Adipocyte (in vitro differentiated cells): ENCODE measurements around the gene LAMA3.

Source experiments
- DNase-seq: peaks from one replicate; pipeline ENCODE4 v3.0.0-alpha.2; 2015; ENCODE audit warnings: low read depth
- H3K27me3 ChIP-seq: replicated peaks from 2 replicates; pipeline ENCODE4 v1.7.0; 2013; ENCODE audit warnings: mild to moderate bottlenecking, low read length, moderate library complexity; ENCODE audit not compliant: control insufficient read depth, insufficient read depth
- H3K36me3 ChIP-seq: 2 replicates; pipeline ENCODE4 v1.7.0; 2013; ENCODE audit warnings: low read length, mild to moderate bottlenecking, moderate library complexity; ENCODE audit not compliant: control insufficient read depth, insufficient read depth, severe bottlenecking
- H3K4me1 ChIP-seq: 2 replicates; pipeline ENCODE4 v1.7.0; 2013; ENCODE audit warnings: mild to moderate bottlenecking, low read length, moderate library complexity; ENCODE audit not compliant: control insufficient read depth, insufficient read depth
- H3K4me3 ChIP-seq: 2 replicates; pipeline ENCODE4 v1.7.0; 2013; ENCODE audit warnings: mild to moderate bottlenecking, low read length, moderate library complexity
- H3K9ac ChIP-seq: 2 replicates; pipeline ENCODE4 v1.7.0; 2013; ENCODE audit warnings: mild to moderate bottlenecking, low read length, moderate library complexity
- H3K9me3 ChIP-seq: 2 replicates; pipeline ENCODE4 v1.7.0; 2013; ENCODE audit warnings: mild to moderate bottlenecking, low read length, moderate library complexity; ENCODE audit not compliant: control insufficient read depth

Gene LAMA3, protein sequence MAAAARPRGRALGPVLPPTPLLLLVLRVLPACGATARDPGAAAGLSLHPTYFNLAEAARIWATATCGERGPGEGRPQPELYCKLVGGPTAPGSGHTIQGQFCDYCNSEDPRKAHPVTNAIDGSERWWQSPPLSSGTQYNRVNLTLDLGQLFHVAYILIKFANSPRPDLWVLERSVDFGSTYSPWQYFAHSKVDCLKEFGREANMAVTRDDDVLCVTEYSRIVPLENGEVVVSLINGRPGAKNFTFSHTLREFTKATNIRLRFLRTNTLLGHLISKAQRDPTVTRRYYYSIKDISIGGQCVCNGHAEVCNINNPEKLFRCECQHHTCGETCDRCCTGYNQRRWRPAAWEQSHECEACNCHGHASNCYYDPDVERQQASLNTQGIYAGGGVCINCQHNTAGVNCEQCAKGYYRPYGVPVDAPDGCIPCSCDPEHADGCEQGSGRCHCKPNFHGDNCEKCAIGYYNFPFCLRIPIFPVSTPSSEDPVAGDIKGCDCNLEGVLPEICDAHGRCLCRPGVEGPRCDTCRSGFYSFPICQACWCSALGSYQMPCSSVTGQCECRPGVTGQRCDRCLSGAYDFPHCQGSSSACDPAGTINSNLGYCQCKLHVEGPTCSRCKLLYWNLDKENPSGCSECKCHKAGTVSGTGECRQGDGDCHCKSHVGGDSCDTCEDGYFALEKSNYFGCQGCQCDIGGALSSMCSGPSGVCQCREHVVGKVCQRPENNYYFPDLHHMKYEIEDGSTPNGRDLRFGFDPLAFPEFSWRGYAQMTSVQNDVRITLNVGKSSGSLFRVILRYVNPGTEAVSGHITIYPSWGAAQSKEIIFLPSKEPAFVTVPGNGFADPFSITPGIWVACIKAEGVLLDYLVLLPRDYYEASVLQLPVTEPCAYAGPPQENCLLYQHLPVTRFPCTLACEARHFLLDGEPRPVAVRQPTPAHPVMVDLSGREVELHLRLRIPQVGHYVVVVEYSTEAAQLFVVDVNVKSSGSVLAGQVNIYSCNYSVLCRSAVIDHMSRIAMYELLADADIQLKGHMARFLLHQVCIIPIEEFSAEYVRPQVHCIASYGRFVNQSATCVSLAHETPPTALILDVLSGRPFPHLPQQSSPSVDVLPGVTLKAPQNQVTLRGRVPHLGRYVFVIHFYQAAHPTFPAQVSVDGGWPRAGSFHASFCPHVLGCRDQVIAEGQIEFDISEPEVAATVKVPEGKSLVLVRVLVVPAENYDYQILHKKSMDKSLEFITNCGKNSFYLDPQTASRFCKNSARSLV (N-terminal part only)

DNA sequence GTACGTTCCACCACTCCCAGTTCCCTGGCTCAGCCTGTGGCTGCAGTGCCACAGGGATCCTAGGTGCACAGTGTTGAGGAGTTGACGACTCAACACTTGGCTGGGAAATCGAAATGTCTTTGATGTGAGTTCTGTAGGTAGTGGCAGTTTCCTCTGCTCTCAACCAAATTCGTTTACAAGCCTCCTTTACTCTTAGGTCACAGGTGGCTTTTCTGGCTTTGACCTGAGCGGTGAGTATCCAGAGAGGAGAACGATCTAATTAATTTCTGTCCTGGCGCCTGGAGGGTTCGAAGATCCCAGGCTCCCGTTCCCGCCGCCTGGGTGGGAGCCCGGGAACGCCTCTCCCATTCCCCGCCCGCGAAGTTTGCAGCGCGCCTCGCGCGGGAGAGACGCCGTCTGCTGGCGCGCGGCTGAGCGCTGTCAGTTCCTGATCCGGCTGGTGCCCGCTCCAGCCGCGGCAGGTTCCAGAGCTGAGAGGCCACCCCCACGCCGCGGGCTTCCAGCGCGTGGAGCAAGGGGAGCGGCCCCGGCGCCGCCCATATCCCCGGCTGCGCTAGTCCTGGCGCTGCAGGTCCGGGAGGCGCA lies at the start of gene LAMA3:
Gene LAMA3 (plus strand): TSS at position 423 of the 585 bp plus-strand sequence. CDS start 231 bp downstream, outside the sequence.
- no peaks in the 10 kb centered on the region for H3K9me3 ChIP-seq
- peak within 1 kb of the TSS; percentile 83 for H3K4me3 ChIP-seq
- no peaks in the 10 kb centered on the region for H3K27me3 ChIP-seq
- H3K9ac ChIP-seq, result peak within 1 kb of the TSS; percentile 67
- DNase-seq, result peak; percentile 90
- no peaks in the 10 kb centered on the region for H3K36me3 ChIP-seq
- peaks cover 14% of the 10 kb centered on the region for H3K4me1 ChIP-seq

DNA sequence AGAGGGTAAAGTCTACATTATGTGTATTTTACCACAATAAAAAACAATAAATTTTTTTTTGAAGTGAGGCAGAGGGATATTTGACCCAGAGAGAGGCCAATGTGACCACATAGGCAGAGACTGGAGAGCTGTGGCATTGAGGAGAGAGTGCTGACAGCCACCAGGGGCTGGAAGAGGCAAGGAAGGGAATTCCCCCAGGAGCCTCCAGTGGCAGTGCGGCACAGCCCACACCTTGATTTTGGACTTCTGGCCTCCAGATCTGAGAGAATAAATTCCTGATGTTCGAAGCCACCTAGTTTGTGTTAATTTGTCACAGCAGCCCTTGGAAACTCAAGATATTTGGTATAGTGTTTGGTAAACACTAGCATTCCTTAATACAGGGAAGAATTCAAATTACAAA lies 49.2 kb upstream of the LAMA3 start:
- no peaks in the 10 kb centered on the region for H3K9me3 ChIP-seq
- no peaks in the 10 kb centered on the region for H3K4me1 ChIP-seq
- no peak overlapping the region for H3K9ac ChIP-seq
- no peak overlapping the region for H3K4me3 ChIP-seq
- DNase-seq, result no peak
- H3K27me3 ChIP-seq, result no peaks in the 10 kb centered on the region
- no peaks in the 10 kb centered on the region for H3K36me3 ChIP-seq

DNA sequence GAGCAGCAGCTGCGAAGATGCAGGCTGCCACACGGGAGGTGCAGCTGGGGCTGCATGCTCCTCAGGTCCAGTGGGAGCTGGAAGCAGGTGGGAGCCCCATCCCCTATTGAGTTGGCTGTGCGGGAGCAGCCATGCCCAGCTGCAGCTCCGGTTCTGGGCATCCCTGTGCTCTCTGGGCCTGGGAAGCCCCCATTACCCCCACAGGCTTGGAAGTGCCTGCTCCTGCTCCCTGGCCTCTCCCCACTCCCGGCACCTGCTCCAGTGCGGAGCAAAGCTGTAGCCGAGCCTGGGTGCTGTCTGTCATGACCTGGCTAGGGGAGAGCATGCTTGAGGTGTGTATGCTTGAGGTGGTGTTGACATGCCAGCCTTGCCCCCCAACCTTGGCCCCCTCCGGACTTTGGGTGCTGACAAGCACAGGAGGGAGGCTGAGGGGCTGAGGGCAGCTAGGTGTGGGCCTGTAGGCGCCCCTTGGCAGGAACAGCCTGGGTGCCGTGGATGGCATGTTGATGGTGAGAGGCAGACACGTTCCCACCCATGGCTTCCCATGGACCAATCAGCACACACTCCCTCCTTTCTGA lies 48.0 kb upstream of the LAMA3 start:
- H3K36me3 ChIP-seq, result no peaks in the 10 kb centered on the region
- no peak overlapping the region for H3K4me3 ChIP-seq
- DNase-seq, result no peak
- no peak overlapping the region for H3K9ac ChIP-seq
- H3K4me1 ChIP-seq, result no peaks in the 10 kb centered on the region
- no peaks in the 10 kb centered on the region for H3K9me3 ChIP-seq
- no peaks in the 10 kb centered on the region for H3K27me3 ChIP-seq

DNA sequence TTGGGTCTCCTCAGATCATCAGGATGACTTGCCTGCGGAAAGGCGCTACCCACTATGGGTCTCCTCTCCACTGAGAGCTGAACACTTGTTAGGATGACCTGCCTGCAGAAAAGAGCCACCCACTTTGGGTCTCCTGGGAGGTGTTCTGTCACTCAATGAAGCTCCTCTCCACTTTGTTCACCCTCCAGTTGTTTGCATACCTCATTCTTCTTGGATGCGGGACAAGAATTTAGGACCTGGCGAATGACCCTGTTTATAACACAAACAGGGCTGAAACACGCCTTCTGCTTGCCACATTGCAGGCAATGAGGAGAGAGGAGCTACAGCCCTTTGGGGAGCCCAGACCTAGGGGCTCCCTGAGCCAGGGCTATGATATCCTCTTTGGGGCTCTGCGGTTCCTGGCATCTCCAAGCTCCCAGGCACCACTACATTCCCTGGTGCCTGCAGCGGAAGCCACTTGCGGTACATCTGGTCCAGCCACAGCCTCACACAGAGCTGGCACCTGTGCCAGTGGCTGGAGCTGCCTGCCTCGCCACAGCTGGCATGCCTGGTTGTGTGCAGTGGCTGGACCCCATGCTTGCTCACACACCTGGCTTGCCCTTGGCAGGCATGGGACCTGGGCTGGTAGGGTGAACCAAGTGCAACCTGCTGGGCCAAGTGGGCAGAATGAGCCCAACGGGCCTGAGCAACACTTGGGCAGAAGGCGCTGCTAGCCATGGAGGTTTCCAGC lies 47.2 kb upstream of the LAMA3 start:
- DNase-seq, result no peak
- no peaks in the 10 kb centered on the region for H3K9me3 ChIP-seq
- no peaks in the 10 kb centered on the region for H3K36me3 ChIP-seq
- no peaks in the 10 kb centered on the region for H3K4me1 ChIP-seq
- no peak overlapping the region for H3K4me3 ChIP-seq
- H3K9ac ChIP-seq, result no peak overlapping the region
- H3K27me3 ChIP-seq, result no peaks in the 10 kb centered on the region

DNA sequence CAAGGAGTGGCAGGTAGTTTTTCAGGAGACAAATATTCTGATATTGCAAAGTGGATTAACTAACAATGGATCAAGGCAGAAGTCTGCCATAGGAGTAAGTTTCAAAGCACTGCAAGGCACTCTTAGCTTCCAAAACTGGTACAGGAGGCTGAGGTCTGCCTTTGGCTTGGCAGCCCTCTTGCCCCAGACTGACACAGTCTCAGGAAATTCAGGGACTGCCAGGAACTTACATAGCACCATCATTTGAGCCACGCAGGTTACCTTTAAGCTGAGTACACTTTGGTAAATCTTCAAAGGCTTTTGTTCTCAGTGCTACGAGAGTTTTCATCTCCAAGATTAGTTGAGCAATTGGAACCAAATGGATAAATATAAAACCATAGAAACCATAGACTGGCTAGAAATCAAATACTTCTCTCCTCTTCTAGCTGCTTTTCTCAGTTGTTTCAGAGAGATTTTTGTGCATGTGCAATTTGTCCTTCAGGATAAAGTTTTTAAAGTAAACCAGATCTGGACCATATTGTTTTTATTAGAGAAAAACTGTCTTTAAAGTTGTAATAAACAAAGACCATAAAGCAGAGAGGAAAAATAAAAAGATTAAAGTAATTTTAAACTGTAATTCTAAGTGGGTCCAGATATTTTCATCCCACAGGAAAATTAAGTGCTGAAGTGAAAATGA lies 45.3 kb upstream of the LAMA3 start:
- Histone ChIP-seq H3K27me3 (no peaks in the 10 kb centered on the region), H3K9me3 (no peaks in the 10 kb centered on the region), H3K36me3 (no peaks in the 10 kb centered on the region), H3K4me3 (no peak overlapping the region), H3K4me1 (no peaks in the 10 kb centered on the region), H3K9ac (no peak overlapping the region)
- peak; percentile 31 for DNase-seq

DNA sequence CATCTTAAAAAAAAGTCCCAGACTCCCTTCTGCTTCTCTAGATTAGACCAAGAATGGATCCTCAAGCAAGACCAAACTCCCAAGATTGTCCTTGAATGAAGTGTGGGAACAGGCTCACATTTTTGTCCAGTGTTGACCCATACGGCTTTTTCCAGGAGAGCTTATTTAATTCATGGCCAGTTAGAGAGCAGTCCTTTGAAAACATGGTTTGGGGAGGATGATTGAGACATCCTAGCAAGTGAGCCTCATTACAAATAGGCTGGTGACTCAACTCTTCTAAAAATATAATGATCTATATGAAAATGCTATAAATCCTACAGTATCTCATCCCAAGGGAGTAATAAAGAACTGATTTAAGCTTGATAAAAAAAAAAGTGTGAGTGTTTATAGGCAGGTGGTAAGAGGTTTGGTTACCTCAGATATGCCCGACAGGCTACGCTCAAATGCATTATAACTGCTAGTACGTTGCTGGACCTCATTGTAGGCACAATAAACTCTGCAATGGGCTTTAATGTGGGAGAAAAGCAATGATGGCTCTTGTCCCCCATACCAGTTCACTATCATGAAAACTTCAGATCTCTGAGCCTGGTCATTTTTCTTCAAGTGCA lies 43.6 kb upstream of the LAMA3 start:
- no peak for DNase-seq
- no peaks in the 10 kb centered on the region for H3K9me3 ChIP-seq
- no peaks in the 10 kb centered on the region for H3K4me1 ChIP-seq
- H3K36me3 ChIP-seq, result no peaks in the 10 kb centered on the region
- H3K9ac ChIP-seq, result no peak overlapping the region
- no peaks in the 10 kb centered on the region for H3K27me3 ChIP-seq
- H3K4me3 ChIP-seq, result no peak overlapping the region

DNA sequence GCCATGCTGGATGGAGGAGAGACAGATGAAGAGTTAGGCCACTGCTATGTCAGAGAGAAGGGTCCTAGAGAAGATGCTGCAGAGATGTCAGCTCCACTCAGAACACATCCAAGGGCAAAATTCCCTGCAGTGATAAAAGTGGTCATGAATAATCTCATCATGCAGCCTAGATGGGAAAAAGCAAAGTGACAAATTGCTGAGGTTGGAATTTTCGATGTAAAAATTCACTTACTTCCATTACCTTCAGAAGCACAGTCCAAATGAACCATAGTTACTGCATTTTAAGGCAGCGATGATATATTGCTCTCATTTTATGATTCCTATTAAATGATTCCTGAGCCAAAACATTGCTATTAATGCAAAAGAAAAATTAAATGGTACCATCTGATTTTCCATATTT lies 43.0 kb upstream of the LAMA3 start:
- Histone ChIP-seq H3K4me3 (no peak overlapping the region), H3K4me1 (peaks cover 5% of the 10 kb centered on the region), H3K9me3 (no peaks in the 10 kb centered on the region), H3K9ac (no peak overlapping the region), H3K36me3 (no peaks in the 10 kb centered on the region), H3K27me3 (no peaks in the 10 kb centered on the region)
- no peak for DNase-seq

DNA sequence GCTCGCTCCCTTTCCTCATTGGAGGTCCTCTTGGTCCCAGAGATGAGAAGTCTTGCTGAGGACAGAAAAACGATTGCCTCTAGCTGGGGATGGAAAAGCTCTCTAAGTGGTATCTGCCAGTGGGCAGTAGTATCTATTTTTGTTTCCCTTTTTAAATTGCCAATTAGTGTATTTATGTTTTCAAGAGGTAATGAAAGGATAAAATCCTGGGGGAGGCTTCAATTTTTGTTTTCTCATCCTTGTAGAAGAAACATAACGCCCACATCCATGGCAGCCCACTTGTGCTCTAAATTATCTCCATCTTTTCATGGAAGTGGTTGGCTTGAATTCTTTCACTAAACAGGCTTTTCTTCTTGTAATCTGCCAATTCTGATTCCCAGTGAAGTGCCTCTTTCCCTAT lies 40.8 kb upstream of the LAMA3 start:
- Histone ChIP-seq H3K4me3 (no peak overlapping the region), H3K9me3 (no peaks in the 10 kb centered on the region), H3K36me3 (no peaks in the 10 kb centered on the region), H3K4me1 (peaks cover 8% of the 10 kb centered on the region), H3K9ac (no peak overlapping the region), H3K27me3 (no peaks in the 10 kb centered on the region)
- no peak for DNase-seq

DNA sequence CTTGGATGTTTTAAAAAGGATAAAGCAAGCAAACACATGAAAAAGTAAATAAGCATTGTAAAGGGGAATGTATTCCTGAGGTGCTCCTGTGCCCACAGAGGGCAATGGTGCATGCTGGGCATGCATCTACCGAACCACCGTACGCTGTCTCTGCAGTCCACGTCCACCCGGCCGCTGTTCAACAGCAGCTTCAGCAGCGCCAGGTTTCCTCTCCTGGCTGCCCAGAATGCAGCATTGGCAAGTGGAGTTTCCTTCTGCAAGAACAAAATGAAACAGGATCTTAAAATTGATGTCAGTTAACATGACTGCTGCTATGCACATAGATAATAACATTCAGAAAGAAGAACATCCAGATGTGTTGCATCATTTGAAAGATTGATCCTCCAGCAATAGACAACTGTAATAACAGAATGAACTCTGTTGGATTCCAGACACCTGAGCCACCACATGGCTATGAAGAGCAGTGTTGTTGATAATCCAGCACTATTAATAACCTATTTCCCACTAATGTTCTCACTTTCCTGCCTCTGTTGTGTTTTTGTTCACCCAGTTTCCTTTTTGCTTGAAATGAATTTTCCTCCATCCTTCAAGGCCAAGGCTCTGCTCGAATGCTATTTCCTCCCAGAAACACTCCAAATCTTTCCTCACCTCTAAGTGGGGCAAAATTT lies 40.2 kb upstream of the LAMA3 start:
- H3K4me3 ChIP-seq, result no peak overlapping the region
- H3K36me3 ChIP-seq, result no peaks in the 10 kb centered on the region
- H3K9me3 ChIP-seq, result no peaks in the 10 kb centered on the region
- H3K4me1 ChIP-seq, result peaks cover 8% of the 10 kb centered on the region
- H3K27me3 ChIP-seq, result no peaks in the 10 kb centered on the region
- no peak for DNase-seq
- no peak overlapping the region for H3K9ac ChIP-seq
